ENCODE results near the gene SLC6A19.

Gene SLC6A19

GRCh38 chr5:1180841-1181271, 20.5 kb upstream of the SLC6A19 start:
- TF ChIP-seq CTCF (IDR thresholded peaks at IDR 0.05; ENCODE audit: extremely low read depth, insufficient read depth, missing control alignments): no peak
- in situ Hi-C loops (cut with MboI; ENCODE audit: low pct_unique_long_range_greater_than_20kb, low sequenced_read_pairs, unreplicated experiment): no loop called here
- DNase-seq (ENCODE audit: low spot score): no peak

- no peak for TF ChIP-seq CTCF (IDR thresholded peaks at IDR 0.05; ENCODE audit: extremely low read depth, insufficient read depth, missing control alignments)
- in situ Hi-C loops (cut with MboI; ENCODE audit: low pct_unique_long_range_greater_than_20kb, low sequenced_read_pairs, unreplicated experiment): no loop called here
- DNase-seq (ENCODE audit: low spot score): no peak
These were observed 19.7 kb upstream of the SLC6A19 start for GRCh38 chr5:1181451-1182359.

GRCh38 chr5:1182360-1182632, 19.1 kb upstream of the SLC6A19 start:
- no peak for TF ChIP-seq CTCF (IDR thresholded peaks at IDR 0.05; ENCODE audit: extremely low read depth, insufficient read depth, missing control alignments)
- in situ Hi-C loops (cut with MboI; ENCODE audit: low pct_unique_long_range_greater_than_20kb, low sequenced_read_pairs, unreplicated experiment): no loop called here
- DNase-seq (ENCODE audit: low spot score): no peak

- no peak for TF ChIP-seq CTCF (IDR thresholded peaks at IDR 0.05; ENCODE audit: extremely low read depth, insufficient read depth, missing control alignments)
- in situ Hi-C loops (cut with MboI; ENCODE audit: low pct_unique_long_range_greater_than_20kb, low sequenced_read_pairs, unreplicated experiment): no loop called here
- DNase-seq (ENCODE audit: low spot score): no peak
These were observed 18.6 kb upstream of the SLC6A19 start for GRCh38 chr5:1182633-1183423.

GRCh38 chr5:1183424-1184162, 17.8 kb upstream of the SLC6A19 start:
- in situ Hi-C loops (cut with MboI; ENCODE audit: low pct_unique_long_range_greater_than_20kb, low sequenced_read_pairs, unreplicated experiment): no loop called here

More at GRCh38 chr5:1183424-1184162, 17.8 kb upstream of the SLC6A19 start:
- TF ChIP-seq CTCF (IDR thresholded peaks at IDR 0.05; ENCODE audit: extremely low read depth, insufficient read depth, missing control alignments): no peak
- no peak for DNase-seq (ENCODE audit: low spot score)

All from GM13977 (cell line).